ENCODE measurements around the gene CNOT6L.
A peak's percentile ranks its signal among the peaks of the same experiment; 100 is the strongest.

CNOT6L gene

DNA sequence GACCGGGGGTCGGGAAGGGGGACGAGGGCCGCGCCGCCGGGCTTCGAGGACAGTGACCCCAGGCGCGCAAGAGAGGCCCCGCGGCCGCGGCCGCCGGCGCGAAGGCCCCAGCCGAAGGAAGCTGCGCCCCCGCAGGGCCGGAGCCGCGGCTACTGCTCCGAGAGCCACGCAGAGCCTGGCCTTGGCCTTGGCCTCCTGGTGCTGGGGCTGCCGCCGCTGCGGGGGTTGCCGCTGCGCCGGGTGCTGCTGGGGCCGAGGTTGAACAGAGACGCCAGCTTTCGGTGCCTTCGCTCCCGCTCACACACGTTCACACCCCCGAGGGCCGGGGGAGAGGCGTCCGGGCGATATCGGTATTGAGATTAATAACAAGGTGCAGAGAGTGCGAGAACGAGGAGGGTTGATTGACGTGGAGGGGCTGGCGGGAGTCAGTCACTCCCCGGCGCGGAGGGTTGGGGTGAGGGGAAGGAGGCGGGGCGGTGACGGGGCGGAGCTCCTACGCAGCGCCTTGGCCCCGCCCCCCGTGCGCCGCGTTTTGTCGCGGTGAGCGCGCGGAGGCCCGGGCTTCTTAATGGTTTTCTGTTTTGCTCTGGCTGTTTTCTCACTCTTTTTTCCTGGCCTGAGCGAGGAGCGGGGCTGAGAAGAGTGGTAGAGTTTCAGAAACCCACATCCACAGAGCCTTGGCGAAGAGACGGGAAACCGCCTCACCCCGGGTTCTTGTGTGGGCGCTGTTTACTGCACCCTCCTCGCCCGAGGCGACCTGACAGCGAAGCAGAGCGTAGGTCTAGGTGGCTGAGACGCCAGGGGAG is 878 bp upstream of the CNOT6L start:
- Histone ChIP-seq H3K27ac (ENCODE audit: low read length) (no peak overlapping the region), H3K4me3 (ENCODE audit: low read length) (peak overlapping the region; percentile 90), H3K36me3 (ENCODE audit: insufficient read depth, low read depth, low read length) (no peaks in the 10 kb centered on the region), H3K9ac (ENCODE audit: low read depth, low read length) (peak overlapping the region; percentile 88), H3K27me3 (ENCODE audit: insufficient read depth, low read length) (peaks cover 22% of the 10 kb centered on the region; the same call in 1 of the 2 replicates), H3K4me1 (ENCODE audit: insufficient read depth, low read length) (peaks cover 7% of the 10 kb centered on the region), H3K9me3 (ENCODE audit: insufficient read depth, low read depth, low read length) (no peaks in the 10 kb centered on the region)

DNA sequence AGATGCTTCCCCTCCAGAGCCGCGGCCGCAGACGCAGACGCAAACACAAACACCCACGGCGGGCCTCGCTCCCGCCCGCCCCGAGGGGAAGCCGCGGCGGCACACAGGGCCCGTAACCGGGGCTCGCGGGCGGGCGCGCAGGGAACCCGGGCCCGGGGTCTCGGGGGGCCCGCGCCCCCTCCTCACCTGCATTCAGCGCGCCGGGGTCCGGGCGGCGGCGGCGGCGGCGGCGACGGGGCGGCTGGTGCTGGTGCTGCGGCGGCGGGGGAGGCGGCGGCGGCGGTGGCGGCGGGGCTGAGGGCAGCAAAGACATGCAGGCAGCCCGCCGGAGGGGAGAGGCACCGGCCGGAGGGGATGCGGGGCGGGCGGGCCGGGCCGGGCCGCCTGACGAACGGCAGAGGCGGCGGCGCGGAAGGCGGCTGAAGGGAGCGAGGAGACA is 255 bp upstream of the CNOT6L start:
- H3K9ac ChIP-seq (ENCODE audit: low read depth, low read length): peak overlapping the region; percentile 88; the same call in 1 of the 2 replicates
- H3K27ac ChIP-seq (ENCODE audit: low read length): no peak overlapping the region
- peak overlapping the region; percentile 90 for H3K4me3 ChIP-seq (ENCODE audit: low read length)
- peaks cover 7% of the 10 kb centered on the region for H3K4me1 ChIP-seq (ENCODE audit: insufficient read depth, low read length)
- no peaks in the 10 kb centered on the region for H3K9me3 ChIP-seq (ENCODE audit: insufficient read depth, low read depth, low read length)
- H3K27me3 ChIP-seq (ENCODE audit: insufficient read depth, low read length): peaks cover 22% of the 10 kb centered on the region; the same call in 1 of the 2 replicates
- no peaks in the 10 kb centered on the region for H3K36me3 ChIP-seq (ENCODE audit: insufficient read depth, low read depth, low read length)

DNA sequence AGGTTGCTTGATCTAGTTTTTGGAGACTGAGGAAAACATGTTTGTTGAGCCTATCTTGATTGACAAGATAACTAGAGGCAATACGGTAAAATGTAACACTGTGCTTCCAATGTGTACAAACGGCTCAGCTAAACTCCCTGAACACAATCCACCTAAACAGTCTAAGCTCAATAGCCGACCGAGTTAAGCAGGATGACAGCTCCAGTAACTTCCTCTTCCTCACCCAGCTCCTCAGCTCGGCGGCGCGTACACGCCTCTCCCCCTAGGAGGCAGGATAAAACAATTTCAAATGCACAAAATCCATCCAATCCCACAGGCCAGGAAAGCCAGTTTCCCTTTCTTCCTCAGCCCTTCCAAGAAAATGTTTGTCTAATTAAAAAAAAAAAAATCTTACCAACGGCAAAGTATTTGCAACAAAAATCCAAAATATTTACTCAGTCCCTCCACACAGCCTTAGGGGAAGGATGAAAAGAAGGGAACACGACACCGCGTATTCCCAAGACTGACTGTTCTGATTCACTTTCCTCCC is 1.0 kb downstream of the CNOT6L start:
- H3K9me3 ChIP-seq (ENCODE audit: insufficient read depth, low read depth, low read length): no peaks in the 10 kb centered on the region
- H3K36me3 ChIP-seq (ENCODE audit: insufficient read depth, low read depth, low read length): no peaks in the 10 kb centered on the region
- peak overlapping the region; percentile 90 for H3K4me3 ChIP-seq (ENCODE audit: low read length)
- peak overlapping the region; percentile 28; the same call in 1 of the 2 replicates for H3K9ac ChIP-seq (ENCODE audit: low read depth, low read length)
- H3K27ac ChIP-seq (ENCODE audit: low read length): no peak overlapping the region
- H3K4me1 ChIP-seq (ENCODE audit: insufficient read depth, low read length): peaks cover 7% of the 10 kb centered on the region
- peaks cover 22% of the 10 kb centered on the region; the same call in 1 of the 2 replicates for H3K27me3 ChIP-seq (ENCODE audit: insufficient read depth, low read length)

DNA sequence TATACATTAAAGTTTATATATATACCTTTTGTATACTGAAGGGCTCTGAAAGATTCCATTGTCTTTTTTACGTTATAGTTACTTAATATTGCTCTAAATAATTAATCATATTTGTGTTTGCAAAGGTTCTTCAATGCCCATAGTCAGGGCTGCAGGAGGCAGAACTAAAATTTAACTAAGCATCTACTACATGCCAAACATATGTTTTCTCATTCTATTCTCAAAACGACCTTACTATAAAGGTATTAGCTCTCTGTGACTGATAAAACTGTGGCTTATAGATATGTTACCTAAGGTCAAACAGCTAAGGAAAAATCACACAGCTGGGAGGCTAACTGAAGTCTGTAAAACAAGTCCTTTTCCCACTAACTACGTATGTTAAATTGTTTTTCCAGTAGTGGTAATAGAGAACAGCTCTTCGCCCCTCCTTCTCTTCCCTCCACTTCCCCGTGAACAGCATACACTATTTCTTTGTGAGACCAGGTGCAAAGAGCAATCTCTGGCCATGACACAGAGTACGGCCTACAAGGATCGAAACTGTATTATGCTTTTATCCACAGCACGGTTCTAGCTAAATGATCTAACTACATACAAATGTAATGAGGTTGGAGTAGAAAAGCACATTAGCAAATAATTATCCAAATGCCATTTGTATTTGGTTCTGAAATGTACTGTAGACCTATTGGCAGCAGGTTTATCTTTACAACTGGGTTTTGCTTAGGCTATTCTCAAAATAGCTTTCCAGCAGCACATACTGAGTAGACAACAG is 1.7 kb downstream of the CNOT6L start:
- Histone ChIP-seq H3K4me1 (ENCODE audit: insufficient read depth, low read length) (peaks cover 7% of the 10 kb centered on the region), H3K27ac (ENCODE audit: low read length) (no peak overlapping the region), H3K36me3 (ENCODE audit: insufficient read depth, low read depth, low read length) (no peaks in the 10 kb centered on the region), H3K27me3 (ENCODE audit: insufficient read depth, low read length) (peaks cover 22% of the 10 kb centered on the region; the same call in 1 of the 2 replicates), H3K4me3 (ENCODE audit: low read length) (peak overlapping the region; percentile 90), H3K9ac (ENCODE audit: low read depth, low read length) (no peak overlapping the region), H3K9me3 (ENCODE audit: insufficient read depth, low read depth, low read length) (no peaks in the 10 kb centered on the region)

DNA sequence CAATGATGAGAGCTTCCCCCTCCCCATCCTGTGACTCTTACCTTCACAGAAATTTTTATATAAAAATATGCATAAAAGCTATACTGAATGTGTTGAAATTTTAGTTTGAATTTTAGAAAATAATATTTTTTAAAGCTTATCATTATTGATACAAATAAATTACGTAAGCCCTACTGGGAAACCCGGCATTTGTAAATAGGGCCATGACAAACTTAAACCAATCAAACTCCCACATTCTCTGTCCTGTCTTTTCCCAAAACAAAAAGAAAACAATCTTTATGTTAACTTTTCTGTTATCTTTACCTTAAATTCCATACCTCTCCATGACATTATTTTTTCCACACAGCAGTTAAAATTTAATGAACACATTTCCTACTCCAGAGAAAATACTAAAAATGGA is 2.6 kb downstream of the CNOT6L start:
- H3K4me3 ChIP-seq (ENCODE audit: low read length): no peak overlapping the region
- H3K27me3 ChIP-seq (ENCODE audit: insufficient read depth, low read length): peaks cover 22% of the 10 kb centered on the region; the same call in 1 of the 2 replicates
- H3K36me3 ChIP-seq (ENCODE audit: insufficient read depth, low read depth, low read length): no peaks in the 10 kb centered on the region
- H3K4me1 ChIP-seq (ENCODE audit: insufficient read depth, low read length): peaks cover 7% of the 10 kb centered on the region
- H3K27ac ChIP-seq (ENCODE audit: low read length): no peak overlapping the region
- H3K9me3 ChIP-seq (ENCODE audit: insufficient read depth, low read depth, low read length): no peaks in the 10 kb centered on the region
- H3K9ac ChIP-seq (ENCODE audit: low read depth, low read length): no peak overlapping the region

DNA sequence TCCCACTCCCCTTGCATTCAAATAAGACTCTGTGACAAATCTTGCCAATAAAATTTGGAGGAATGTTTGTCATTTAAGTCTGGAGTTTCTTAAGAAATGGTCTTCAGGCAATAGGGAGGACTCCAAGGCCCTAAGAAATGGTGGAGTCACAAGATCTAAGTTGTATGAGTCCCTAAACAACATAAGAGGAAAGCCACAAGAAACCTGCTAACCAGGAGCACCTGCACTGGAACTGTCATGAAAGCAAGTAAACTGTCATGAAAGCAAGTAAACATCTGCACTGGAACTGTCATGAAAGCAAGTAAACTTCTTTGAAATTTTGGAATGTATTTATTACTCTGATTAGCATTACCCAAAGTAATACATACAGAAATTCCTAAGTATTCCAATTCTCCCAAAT is 3.5 kb downstream of the CNOT6L start:
- H3K27ac ChIP-seq (ENCODE audit: low read length): no peak overlapping the region
- H3K27me3 ChIP-seq (ENCODE audit: insufficient read depth, low read length): peaks cover 14% of the 10 kb centered on the region; the same call in 1 of the 2 replicates
- H3K4me3 ChIP-seq (ENCODE audit: low read length): no peak overlapping the region
- H3K4me1 ChIP-seq (ENCODE audit: insufficient read depth, low read length): peaks cover 7% of the 10 kb centered on the region
- H3K36me3 ChIP-seq (ENCODE audit: insufficient read depth, low read depth, low read length): no peaks in the 10 kb centered on the region
- H3K9me3 ChIP-seq (ENCODE audit: insufficient read depth, low read depth, low read length): no peaks in the 10 kb centered on the region
- H3K9ac ChIP-seq (ENCODE audit: low read depth, low read length): no peak overlapping the region

DNA sequence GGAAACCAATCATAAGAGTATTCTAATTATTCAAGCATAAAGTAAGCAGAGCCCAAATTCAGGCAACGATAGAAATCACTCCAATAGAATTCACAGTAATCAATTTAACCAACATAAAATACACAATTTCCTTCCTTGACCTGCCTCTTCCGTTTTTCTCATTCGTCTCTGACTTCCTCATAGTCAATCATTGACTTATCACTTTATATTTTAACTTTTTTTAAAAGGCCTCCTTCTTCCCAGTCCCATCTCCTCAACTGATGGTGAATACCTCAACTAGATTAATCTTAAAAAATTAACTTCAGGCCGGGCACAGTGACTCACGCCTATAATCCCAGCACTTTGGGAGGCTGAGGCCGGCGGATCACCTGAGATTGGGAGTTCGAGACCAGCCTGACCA is 13.3 kb downstream of the CNOT6L start:
- no peak overlapping the region for H3K9ac ChIP-seq (ENCODE audit: low read depth, low read length)
- no peak overlapping the region for H3K27ac ChIP-seq (ENCODE audit: low read length)
- H3K4me3 ChIP-seq (ENCODE audit: low read length): no peak overlapping the region
- no peaks in the 10 kb centered on the region for H3K27me3 ChIP-seq (ENCODE audit: insufficient read depth, low read length)
- H3K9me3 ChIP-seq (ENCODE audit: insufficient read depth, low read depth, low read length): no peaks in the 10 kb centered on the region
- H3K4me1 ChIP-seq (ENCODE audit: insufficient read depth, low read length): peaks cover 5% of the 10 kb centered on the region
- no peaks in the 10 kb centered on the region for H3K36me3 ChIP-seq (ENCODE audit: insufficient read depth, low read depth, low read length)

DNA sequence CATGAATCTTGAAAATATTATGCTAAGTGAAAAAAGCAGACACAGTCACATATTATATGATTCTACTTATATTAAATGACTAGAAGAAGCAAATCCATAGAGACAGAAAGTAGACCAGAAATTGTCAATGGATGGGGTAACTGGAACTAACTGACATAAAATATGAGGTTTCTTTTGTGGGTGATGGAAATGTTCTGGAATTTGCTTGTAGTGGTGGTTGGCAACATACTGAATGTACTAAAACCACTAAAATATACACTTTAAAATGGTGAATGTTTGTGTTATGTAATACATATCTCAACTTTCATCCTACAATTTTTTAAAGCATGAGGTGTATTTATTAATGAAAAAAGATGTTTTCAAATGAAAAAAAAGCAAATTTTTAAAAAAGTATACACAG is 14.7 kb downstream of the CNOT6L start:
- no peak overlapping the region for H3K27ac ChIP-seq (ENCODE audit: low read length)
- H3K36me3 ChIP-seq (ENCODE audit: insufficient read depth, low read depth, low read length): no peaks in the 10 kb centered on the region
- H3K4me3 ChIP-seq (ENCODE audit: low read length): no peak overlapping the region
- H3K9me3 ChIP-seq (ENCODE audit: insufficient read depth, low read depth, low read length): no peaks in the 10 kb centered on the region
- H3K4me1 ChIP-seq (ENCODE audit: insufficient read depth, low read length): peaks cover 9% of the 10 kb centered on the region
- H3K9ac ChIP-seq (ENCODE audit: low read depth, low read length): no peak overlapping the region
- H3K27me3 ChIP-seq (ENCODE audit: insufficient read depth, low read length): no peaks in the 10 kb centered on the region

DNA sequence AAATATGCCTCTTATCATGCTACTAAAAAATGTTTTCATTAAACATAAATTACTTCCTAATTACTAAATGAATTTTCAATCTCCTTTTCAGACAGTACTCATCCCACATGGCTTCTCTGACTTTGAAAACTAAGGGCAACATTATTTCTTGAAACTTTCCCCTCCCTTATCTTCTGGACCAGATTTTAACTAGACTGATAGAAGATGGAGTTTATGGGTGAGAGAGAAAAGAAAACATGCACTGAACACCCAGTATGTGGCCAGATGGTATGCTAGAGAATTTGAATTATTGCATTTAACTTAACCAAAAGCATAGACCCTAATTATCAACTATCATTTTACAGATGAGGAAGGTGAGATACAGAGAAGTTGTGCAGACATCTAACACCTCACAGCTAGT is 16.8 kb downstream of the CNOT6L start:
- Histone ChIP-seq H3K9ac (ENCODE audit: low read depth, low read length) (no peak overlapping the region), H3K27ac (ENCODE audit: low read length) (no peak overlapping the region), H3K4me1 (ENCODE audit: insufficient read depth, low read length) (peaks cover 9% of the 10 kb centered on the region), H3K4me3 (ENCODE audit: low read length) (no peak overlapping the region), H3K36me3 (ENCODE audit: insufficient read depth, low read depth, low read length) (no peaks in the 10 kb centered on the region), H3K9me3 (ENCODE audit: insufficient read depth, low read depth, low read length) (no peaks in the 10 kb centered on the region), H3K27me3 (ENCODE audit: insufficient read depth, low read length) (no peaks in the 10 kb centered on the region)

DNA sequence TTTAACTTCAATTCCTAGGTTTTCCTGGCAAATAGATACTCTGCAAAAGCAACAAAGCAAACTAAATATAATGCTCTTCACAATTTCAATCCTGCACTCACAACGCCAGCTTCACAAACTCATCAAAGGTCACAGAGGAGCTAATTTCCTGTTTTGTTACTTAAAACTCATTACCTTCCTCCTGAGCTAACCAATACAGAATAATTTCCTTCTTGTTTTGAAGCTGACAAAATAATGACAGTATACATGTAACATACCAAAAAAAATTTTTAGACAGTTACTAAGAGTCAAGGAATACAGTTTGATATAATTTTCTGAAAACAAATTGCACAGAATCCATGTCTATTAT is 17.9 kb downstream of the CNOT6L start:
- Histone ChIP-seq H3K9me3 (ENCODE audit: insufficient read depth, low read depth, low read length) (no peaks in the 10 kb centered on the region), H3K4me3 (ENCODE audit: low read length) (no peak overlapping the region; the same call in 1 of the 2 replicates), H3K36me3 (ENCODE audit: insufficient read depth, low read depth, low read length) (no peaks in the 10 kb centered on the region), H3K4me1 (ENCODE audit: insufficient read depth, low read length) (peaks cover 9% of the 10 kb centered on the region), H3K9ac (ENCODE audit: low read depth, low read length) (peak overlapping the region; percentile 36; the same call in 1 of the 2 replicates), H3K27ac (ENCODE audit: low read length) (no peak overlapping the region), H3K27me3 (ENCODE audit: insufficient read depth, low read length) (no peaks in the 10 kb centered on the region)

DNA sequence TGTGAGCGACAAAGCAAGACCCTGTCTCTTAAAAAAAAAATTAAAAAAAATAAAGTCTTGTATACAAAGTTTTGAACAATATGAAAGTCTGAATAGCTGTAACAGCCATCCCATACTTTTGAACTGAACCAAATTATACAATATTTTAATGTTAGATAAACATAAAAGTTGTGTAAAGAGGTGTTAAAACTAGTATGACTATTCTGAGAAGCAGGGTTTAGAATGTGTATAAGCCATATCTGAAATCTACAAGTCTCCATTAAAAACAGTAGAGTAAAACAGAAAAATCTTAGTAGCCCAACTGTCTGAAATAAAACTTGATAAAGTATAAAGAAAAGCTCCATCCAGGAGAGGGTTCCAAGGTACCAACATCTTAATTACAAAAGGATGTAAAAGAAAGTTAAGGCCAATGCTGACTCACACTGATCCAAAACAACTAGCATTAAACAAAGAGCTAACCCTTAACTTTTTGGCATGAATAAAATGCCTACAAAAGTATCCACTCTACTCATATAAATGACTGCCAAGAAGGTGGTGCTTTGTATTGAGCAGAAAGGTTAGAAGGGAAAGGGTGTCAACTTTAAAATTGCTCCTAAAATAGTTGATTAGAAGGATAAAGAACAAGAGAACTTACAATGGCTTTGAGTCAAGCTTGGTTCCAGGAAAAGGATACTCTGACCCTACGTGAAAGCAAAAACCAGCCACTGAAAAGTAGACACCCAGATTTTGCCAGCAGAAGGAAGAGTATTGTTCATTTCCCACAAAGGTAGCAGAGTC is 18.5 kb downstream of the CNOT6L start:
- H3K27ac ChIP-seq (ENCODE audit: low read length): no peak overlapping the region

More for the DNA sequence above, 18.5 kb downstream of the CNOT6L start:
- Histone ChIP-seq H3K36me3 (ENCODE audit: insufficient read depth, low read depth, low read length) (no peaks in the 10 kb centered on the region), H3K4me1 (ENCODE audit: insufficient read depth, low read length) (peaks cover 9% of the 10 kb centered on the region), H3K9me3 (ENCODE audit: insufficient read depth, low read depth, low read length) (no peaks in the 10 kb centered on the region), H3K27me3 (ENCODE audit: insufficient read depth, low read length) (no peaks in the 10 kb centered on the region), H3K4me3 (ENCODE audit: low read length) (no peak overlapping the region; the same call in 1 of the 2 replicates), H3K9ac (ENCODE audit: low read depth, low read length) (peak overlapping the region; percentile 36; the same call in 1 of the 2 replicates)

All from iPS-20b (cell line).